Smooth muscle cell (in vitro differentiated cells): ENCODE measurements around the gene SCART1. TPM values are rescaled to one million over a fixed set of nuclear protein-coding genes. Genes with fewer than 3 reads are reported as not detected.
"Not testable (repeated sequence)": the region's sequence is repeated elsewhere in the genome, so short reads cannot be mapped to it uniquely, and the experiment has no call there.

Experiments
- DNase-seq: peaks from one replicate; lab custom pipeline; 2025; ENCODE audit not compliant: unreplicated experiment; lab: John Stamatoyannopoulos, UW
- H2AFZ ChIP-seq: fragments of 200-600 bp; sonication (generic); 2 replicates; pipeline ENCODE4 v1.6.0; 2016; ENCODE audit warnings: antibody characterized with exemption, low read depth, mild to moderate bottlenecking
- H3F3A ChIP-seq: fragments of 200-600 bp; sonication (generic); 2 replicates; pipeline ENCODE4 v1.6.0; 2017; ENCODE audit warnings: antibody characterized with exemption, low read depth
- H3K27ac ChIP-seq: fragments of 200-600 bp; sonication (generic); 2 replicates; pipeline ENCODE4 v1.5.1; 2016; ENCODE audit warnings: low read depth, mild to moderate bottlenecking
- H3K27me3 ChIP-seq: fragments of 200-600 bp; sonication (generic); 2 replicates; pipeline ENCODE4 v1.6.1; 2016; ENCODE audit warnings: low read depth, mild to moderate bottlenecking
- H3K36me3 ChIP-seq: fragments of 200-600 bp; sonication (generic); 2 replicates; pipeline ENCODE4 v1.5.1; 2016; ENCODE audit warnings: low read depth
- H3K4me1 ChIP-seq: fragments of 200-600 bp; sonication (generic); 2 replicates; pipeline ENCODE4 v1.5.1; 2016; ENCODE audit warnings: low read depth
- H3K4me2 ChIP-seq: fragments of 200-600 bp; sonication (generic); 2 replicates; pipeline ENCODE4 v1.6.0; 2016; ENCODE audit warnings: mild to moderate bottlenecking
- H3K4me3 ChIP-seq: fragments of 200-600 bp; sonication (generic); 2 replicates; pipeline ENCODE4 v1.5.1; 2016; ENCODE audit warnings: mild to moderate bottlenecking
- H3K79me2 ChIP-seq: fragments of 200-600 bp; sonication (generic); 2 replicates; pipeline ENCODE4 v1.6.0; 2016; ENCODE audit warnings: low read depth, mild to moderate bottlenecking
- H3K9ac ChIP-seq: fragments of 200-600 bp; sonication (generic); 2 replicates; pipeline ENCODE4 v1.6.0; 2016; ENCODE audit warnings: low read depth
- H3K9me3 ChIP-seq: fragments of 200-600 bp; sonication (generic); replicated peaks from 2 replicates; pipeline ENCODE4 v1.5.1; 2016; ENCODE audit warnings: low read depth
- H4K20me1 ChIP-seq: fragments of 200-600 bp; sonication (generic); 2 replicates; pipeline ENCODE4 v1.6.0; 2016; ENCODE audit warnings: low read depth
- CTCF ChIP-seq: fragments of 200-600 bp; sonication (generic); IDR thresholded peaks from 2 replicates; pipeline ENCODE4 v1.5.1; 2017; ENCODE audit warnings: borderline replicate concordance, mild to moderate bottlenecking, antibody characterized with exemption; ENCODE audit not compliant: insufficient read depth, poor library complexity, severe bottlenecking
- WGBS: methylation state at CpG from one replicate; pipeline ENCODE4 v1.1.7; 2016; ENCODE audit warnings: low lambda C conversion rate; 5-methylcytosine and 5-hydroxymethylcytosine counted together
- polyA plus RNA-seq: library from polyadenylated mRNA; unstranded; fragments of >200 nt; fragmentation: Nextera tagmentation; extraction: Ambion mirVana; gene quantifications from 2 replicates; pipeline ENCODE4 v1.2.1, GENCODE V29; 2016
- total RNA-seq: library from RNA; depleted of rRNA; stranded (reverse); fragments of >200 nt; gene quantifications from 2 replicates; pipeline ENCODE4 v1.2.3, GENCODE V29; 2014

Gene SCART1
- total and polyA plus RNA-seq, 2 experiments from 2014 or later: 0.45 to 2.2 TPM

- Histone ChIP-seq H3K27ac (no peak overlapping the region), H3K36me3 (no peaks in the 10 kb centered on the region), H3K27me3 (no peaks in the 10 kb centered on the region), H3K4me3 (no peak overlapping the region), H3F3A (no peaks in the 10 kb centered on the region), H3K9ac (no peak overlapping the region), H2AFZ (no peak overlapping the region), H3K4me1 (no peaks in the 10 kb centered on the region), H3K4me2 (no peak overlapping the region), H3K79me2 (no peaks in the 10 kb centered on the region), H4K20me1 (no peaks in the 10 kb centered on the region), H3K9me3 (peaks cover 29% of the 10 kb centered on the region)
- TF ChIP-seq CTCF: no peak
- WGBS: 43% methylated on average over 2 of the region's 2 CpGs
- no peak for DNase-seq
These were observed 36.3 kb downstream of the SCART1 start for GRCh38 chr10:133489816-133490588.

- not testable (repeated sequence) for H3K9me3 ChIP-seq, DNase-seq, H3K4me3 ChIP-seq, H3F3A ChIP-seq, H3K4me2 ChIP-seq, H4K20me1 ChIP-seq, H3K27ac ChIP-seq, H3K27me3 ChIP-seq, H3K4me1 ChIP-seq, H2AFZ ChIP-seq, H3K36me3 ChIP-seq, H3K9ac ChIP-seq, H3K79me2 ChIP-seq
- WGBS: 66% methylated on average over 4 of the region's 4 CpGs
These were observed 39.8 kb downstream of the SCART1 start for GRCh38 chr10:133493562-133493961.

GRCh38 chr10:133497363-133497762, 43.6 kb downstream of the SCART1 start:
- not testable (repeated sequence) for H3K4me3 ChIP-seq, H3K36me3 ChIP-seq, H3K4me2 ChIP-seq, H3K9me3 ChIP-seq, H3K4me1 ChIP-seq, DNase-seq, H3F3A ChIP-seq, H3K27ac ChIP-seq, H4K20me1 ChIP-seq, H3K27me3 ChIP-seq, H3K79me2 ChIP-seq, H3K9ac ChIP-seq, H2AFZ ChIP-seq
- 56% methylated on average over 6 of the region's 6 CpGs for WGBS
- TF ChIP-seq CTCF: peak; percentile 13

- not testable (repeated sequence) for H3K27ac ChIP-seq, H3K4me3 ChIP-seq, H3K79me2 ChIP-seq, H3K36me3 ChIP-seq, DNase-seq, H4K20me1 ChIP-seq, H3K9ac ChIP-seq, H3K4me2 ChIP-seq, H3K27me3 ChIP-seq, H2AFZ ChIP-seq, H3K4me1 ChIP-seq, H3K9me3 ChIP-seq, H3F3A ChIP-seq
- 64% methylated on average over 1 of the region's 1 CpG for WGBS
These were observed 45.4 kb downstream of the SCART1 start for GRCh38 chr10:133499176-133499575.

- not testable (repeated sequence) for H4K20me1 ChIP-seq, H3K79me2 ChIP-seq, H3K4me3 ChIP-seq, H3K36me3 ChIP-seq, H2AFZ ChIP-seq, H3F3A ChIP-seq, H3K9ac ChIP-seq, H3K9me3 ChIP-seq, H3K4me1 ChIP-seq, H3K27ac ChIP-seq, H3K27me3 ChIP-seq, DNase-seq, H3K4me2 ChIP-seq
- WGBS: 71% methylated on average over 4 of the region's 4 CpGs
These were observed 47.2 kb downstream of the SCART1 start for GRCh38 chr10:133500897-133501296.
